Neural crest cell (in vitro differentiated cells): ENCODE measurements around the gene FOXA3. TPM values are rescaled to one million over a fixed set of nuclear protein-coding genes. Genes with fewer than 3 reads are reported as not detected.
A peak's percentile ranks its signal among the peaks of the same experiment; 100 is the strongest.

Experiments used
- DNase-seq: peaks from one replicate; pipeline ENCODE4 v3.0.0; 2021; ENCODE audit warnings: low read depth, mixed read lengths, low spot score
- H3K27ac Mint-ChIP-seq: one replicate; pipeline ENCODE4 v1.8.0; 2021; ENCODE audit warnings: mild to moderate bottlenecking, mixed read lengths; ENCODE audit not compliant: unreplicated experiment
- H3K27me3 Mint-ChIP-seq: 2 replicates; pipeline ENCODE4 v1.8.0; 2021; ENCODE audit warnings: low read depth, mild to moderate bottlenecking, mixed read lengths
- H3K36me3 Mint-ChIP-seq: 2 replicates; pipeline ENCODE4 v1.8.0; 2021; ENCODE audit warnings: low read depth, mild to moderate bottlenecking, mixed read lengths
- H3K4me1 Mint-ChIP-seq: 2 replicates; pipeline ENCODE4 v1.8.0; 2021; ENCODE audit warnings: mixed read lengths
- H3K4me3 Mint-ChIP-seq: one replicate; pipeline ENCODE4 v1.8.0; 2021; ENCODE audit warnings: mild to moderate bottlenecking, mixed read lengths
- H3K9me3 Mint-ChIP-seq: 2 replicates; pipeline ENCODE4 v1.8.0; 2021; ENCODE audit warnings: mixed read lengths
- CTCF ChIP-seq: fragments of 200-600 bp; sonication (generic); conservative IDR thresholded peaks from 2 replicates; pipeline ENCODE4 v1.5.0; 2021; ENCODE audit warnings: antibody characterized with exemption, mild to moderate bottlenecking
- total RNA-seq: library from RNA; stranded (reverse); gene quantifications from 2 replicates; pipeline ENCODE4 v1.2.1, GENCODE V29; 2021

FOXA3 gene
- total RNA-seq, 1 donor from 2014 or later, result not detected

- no peak for DNase-seq
- Mint-ChIP-seq H3K4me1 (peaks cover 11% of the 10 kb centered on the region), H3K9me3 (no peaks in the 10 kb centered on the region), H3K36me3 (peaks cover 10% of the 10 kb centered on the region), H3K4me3 (no peak overlapping the region), H3K27ac (no peak overlapping the region), H3K27me3 (peaks cover 3% of the 10 kb centered on the region)
- TF ChIP-seq CTCF, result no peak
These were observed 42.6 kb upstream of the FOXA3 start for GRCh38 chr19:45821570-45821969.

GRCh38 chr19:45822716-45823115 lies 41.4 kb upstream of the FOXA3 start:
- Mint-ChIP-seq H3K27me3 (no peaks in the 10 kb centered on the region), H3K27ac (no peak overlapping the region), H3K36me3 (peaks cover 10% of the 10 kb centered on the region), H3K9me3 (no peaks in the 10 kb centered on the region), H3K4me1 (peaks cover 3% of the 10 kb centered on the region), H3K4me3 (no peak overlapping the region)
- no peak for DNase-seq
- no peak for TF ChIP-seq CTCF

GRCh38 chr19:45823182-45823581 lies 40.9 kb upstream of the FOXA3 start:
- Mint-ChIP-seq H3K9me3 (no peaks in the 10 kb centered on the region), H3K36me3 (peaks cover 12% of the 10 kb centered on the region), H3K27ac (no peak overlapping the region), H3K4me3 (no peak overlapping the region), H3K27me3 (no peaks in the 10 kb centered on the region), H3K4me1 (peaks cover 3% of the 10 kb centered on the region)
- no peak for TF ChIP-seq CTCF
- no peak for DNase-seq

- no peak for TF ChIP-seq CTCF
- Mint-ChIP-seq H3K9me3 (no peaks in the 10 kb centered on the region), H3K27ac (no peak overlapping the region), H3K4me1 (peaks cover 3% of the 10 kb centered on the region), H3K36me3 (peaks cover 16% of the 10 kb centered on the region), H3K4me3 (no peak overlapping the region), H3K27me3 (no peaks in the 10 kb centered on the region)
- DNase-seq, result no peak
These were observed 40.1 kb upstream of the FOXA3 start for GRCh38 chr19:45824041-45824471.

GRCh38 chr19:45824531-45825262 lies 39.4 kb upstream of the FOXA3 start:
- no peak for TF ChIP-seq CTCF
- Mint-ChIP-seq H3K27me3 (no peaks in the 10 kb centered on the region), H3K9me3 (no peaks in the 10 kb centered on the region), H3K27ac (peak overlapping the region; percentile 78), H3K4me1 (peaks cover 3% of the 10 kb centered on the region), H3K36me3 (peaks cover 19% of the 10 kb centered on the region), H3K4me3 (no peak overlapping the region)
- no peak for DNase-seq
